IMR-90 (cell line): ENCODE measurements around the gene UGT1A10. TPM values are rescaled to one million over a fixed set of nuclear protein-coding genes. Genes with fewer than 3 reads are reported as not detected.

Experiments used
- ATAC-seq: fragments of 200-7000 bp; cut with Tn5 transposase; 2 replicates; pipeline ENCODE4 v1.9.1; 2020; ENCODE audit warnings: low read depth, mild to moderate bottlenecking, moderate library complexity
- BruUV-seq: library from RNA; stranded (reverse); fragments of 400-500 nt; replicated peaks from 2 replicates; lab custom pipeline; 2021; lab: Mats Ljungman, UMichigan
- CTCF ChIA-PET: fragments of 300-600 bp; formaldehyde crosslinking; extraction: SDS; loops from one replicate; lab custom pipeline; 2021; ENCODE audit warnings: antibody characterized with exemption; lab: Yijun Ruan, JAX
- POLR2A ChIA-PET: fragments of 300-600 bp; sonication (Branson Sonifier 250); formaldehyde crosslinking; loops from one replicate; lab custom pipeline; 2022; ENCODE audit warnings: antibody characterized with exemption; ENCODE audit not compliant: unreplicated experiment; lab: Charles Lee
- DNase-seq: peaks from one replicate; pipeline ENCODE4 v3.0.0; 2013
- H2AFZ ChIP-seq: replicated peaks from 2 replicates; pipeline ENCODE3; 2013; ENCODE audit warnings: low read length, mild to moderate bottlenecking; ENCODE audit not compliant: poor library complexity
- H2AK5ac ChIP-seq: 2 replicates; pipeline ENCODE4 v1.6.1; 2013; ENCODE audit warnings: low read depth, low read length, inconsistent platforms
- H2AK9ac ChIP-seq: replicated peaks from 2 replicates; pipeline ENCODE3; 2013; ENCODE audit warnings: mild to moderate bottlenecking, low read depth, low read length, moderate library complexity; ENCODE audit not compliant: poor library complexity
- H2BK120ac ChIP-seq: 2 replicates; pipeline ENCODE4 v1.6.1; 2013; ENCODE audit warnings: low read depth, low read length, inconsistent platforms
- H2BK15ac ChIP-seq: 3 replicates; pipeline ENCODE4 v1.6.1; 2013; ENCODE audit warnings: low read depth, low read length, inconsistent platforms
- H2BK20ac ChIP-seq: 2 replicates; pipeline ENCODE4 v1.6.1; 2013; ENCODE audit warnings: low read depth, mild to moderate bottlenecking, inconsistent platforms, low read length, moderate library complexity
- H2BK5ac ChIP-seq: 2 replicates; pipeline ENCODE4 v1.6.1; 2013; ENCODE audit warnings: mild to moderate bottlenecking, low read depth, low read length, inconsistent platforms; ENCODE audit not compliant: poor library complexity, severe bottlenecking
- H3K14ac ChIP-seq: replicated peaks from 2 replicates; pipeline ENCODE4 v1.6.1; 2013; ENCODE audit warnings: low read depth, low read length, inconsistent platforms
- H3K18ac ChIP-seq: 2 replicates; pipeline ENCODE4 v1.6.1; 2013; ENCODE audit warnings: low read depth, low read length, control low read depth
- H3K23ac ChIP-seq: 2 replicates; pipeline ENCODE4 v1.6.1; 2013; ENCODE audit warnings: low read depth, low read length, inconsistent platforms
- H3K27ac ChIP-seq: 2 replicates; pipeline ENCODE4 v1.5.1; 2013; ENCODE audit warnings: mild to moderate bottlenecking, control low read depth, low read length; ENCODE audit not compliant: insufficient read depth
- H3K27me3 ChIP-seq: 2 replicates; pipeline ENCODE4 v1.6.1; 2013; ENCODE audit warnings: low read length; ENCODE audit not compliant: control insufficient read depth, insufficient read depth
- H3K36me3 ChIP-seq: 2 replicates; pipeline ENCODE4 v1.6.1; 2013; ENCODE audit warnings: low read length, mixed read lengths; ENCODE audit not compliant: control insufficient read depth, insufficient read depth
- H3K4ac ChIP-seq: 2 replicates; pipeline ENCODE4 v1.6.1; 2013; ENCODE audit warnings: low read depth, low read length, inconsistent platforms
- H3K4me1 ChIP-seq: 2 replicates; pipeline ENCODE4 v1.6.1; 2013; ENCODE audit warnings: low read length, mixed read lengths; ENCODE audit not compliant: control insufficient read depth, insufficient read depth
- H3K4me2 ChIP-seq: 2 replicates; pipeline ENCODE4 v1.6.1; 2013; ENCODE audit warnings: low read depth, mild to moderate bottlenecking, control low read depth, low read length, moderate library complexity
- H3K4me3 ChIP-seq: 2 replicates; pipeline ENCODE4 v1.5.1; 2013; ENCODE audit warnings: low read depth, mild to moderate bottlenecking, control low read depth, low read length, moderate library complexity; ENCODE audit not compliant: insufficient read depth
- H3K56ac ChIP-seq: 2 replicates; pipeline ENCODE4 v1.6.1; 2013; ENCODE audit warnings: low read length, inconsistent platforms; ENCODE audit not compliant: insufficient read depth; ENCODE audit errors: extremely low read depth
- H3K79me1 ChIP-seq, 2 experiments: 2 replicates each; pipeline ENCODE4 v1.6.1; 2013; ENCODE audit warnings: low read length in 2 of 2, inconsistent platforms in 1 of 2, low read depth in 1 of 2
- H3K9ac ChIP-seq: 2 replicates; pipeline ENCODE4 v1.6.1; 2013; ENCODE audit warnings: low read depth, low read length, control low read depth
- H3K9me1 ChIP-seq: 2 replicates; pipeline ENCODE4 v1.6.1; 2013; ENCODE audit warnings: low read length, inconsistent platforms; ENCODE audit not compliant: insufficient read depth
- H3K9me3 ChIP-seq: 2 replicates; pipeline ENCODE4 v1.6.1; 2013; ENCODE audit warnings: low read length; ENCODE audit not compliant: control insufficient read depth, insufficient read depth
- H4K20me1 ChIP-seq: 2 replicates; pipeline ENCODE4 v1.6.1; 2013; ENCODE audit warnings: low read length, inconsistent platforms; ENCODE audit not compliant: insufficient read depth
- H4K5ac ChIP-seq: 2 replicates; pipeline ENCODE4 v1.6.1; 2013; ENCODE audit warnings: mild to moderate bottlenecking, low read depth, low read length, control low read depth
- H4K8ac ChIP-seq, 2 experiments: 2 replicates each; pipeline ENCODE4 v1.6.1; 2013; ENCODE audit warnings: low read depth in 2 of 2, low read length in 2 of 2, control low read depth in 1 of 2, inconsistent platforms in 1 of 2
- H4K91ac ChIP-seq: 2 replicates; pipeline ENCODE4 v1.6.1; 2013; ENCODE audit warnings: low read depth, low read length, inconsistent platforms; ENCODE audit not compliant: insufficient read depth
- CHD1 ChIP-seq: IDR thresholded peaks from 2 replicates; pipeline ENCODE4 v1.6.1; 2012; ENCODE audit warnings: low read depth, low read length, improper control_type of control experiment
- CTCF ChIP-seq: conservative IDR thresholded peaks from 2 replicates; pipeline ENCODE4 v1.5.1; 2012; ENCODE audit warnings: mild to moderate bottlenecking, low read depth, low read length, improper control_type of control experiment
- ELK1 ChIP-seq: fragments of 150-350 bp; IDR thresholded peaks from 2 replicates; pipeline ENCODE4 v1.6.1; 2016; ENCODE audit warnings: low read depth, mild to moderate bottlenecking, low read length, moderate library complexity, borderline replicate concordance
- MAFK ChIP-seq: IDR thresholded peaks from 2 replicates; pipeline ENCODE4 v1.6.1; 2012; ENCODE audit warnings: low read depth, low read length, improper control_type of control experiment
- MXI1 ChIP-seq: IDR thresholded peaks from 2 replicates; pipeline ENCODE4 v1.6.1; 2012; ENCODE audit warnings: low read depth, mild to moderate bottlenecking, low read length, moderate library complexity, borderline replicate concordance
- RAD21 ChIP-seq: IDR thresholded peaks from 2 replicates; pipeline ENCODE4 v1.6.1; 2012; ENCODE audit warnings: low read length, improper control_type of control experiment
- RCOR1 ChIP-seq: IDR thresholded peaks from 2 replicates; pipeline ENCODE4 v1.6.1; 2012; ENCODE audit warnings: mild to moderate bottlenecking, low read length, improper control_type of control experiment; ENCODE audit not compliant: insufficient replicate concordance
- SMC3 ChIP-seq: fragments of 150-350 bp; IDR thresholded peaks from 2 replicates; pipeline ENCODE4 v1.6.1; 2016; ENCODE audit warnings: low read depth, mild to moderate bottlenecking, antibody characterized with exemption, low read length, moderate library complexity
- USF2 ChIP-seq: fragments of 150-350 bp; IDR thresholded peaks from 2 replicates; pipeline ENCODE4 v1.6.1; 2017; ENCODE audit warnings: mild to moderate bottlenecking, antibody characterized with exemption, low read length, low read depth
- WGBS, 2 experiments: methylation state at CpG; one replicate each; pipeline versions ENCODE4 v1.1.5 to v1.1.7; 2013; ENCODE audit warnings: missing lambda C conversion rate in 2 of 2; ENCODE audit not compliant: insufficient read length in 1 of 2; ENCODE audit errors: extremely low coverage in 2 of 2; 5-methylcytosine and 5-hydroxymethylcytosine counted together
- dilution Hi-C: fragments of 300-500 bp; cut with HindIII; formaldehyde crosslinking; loops from one replicate; pipeline ENCODE4 v1.14.3; 2018; ENCODE audit warnings: low sequenced_read_pairs; ENCODE audit not compliant: unreplicated experiment
- in situ Hi-C: fragments of 300-500 bp; cut with MboI; formaldehyde crosslinking; loops from 3 replicates; pipeline ENCODE4 v1.14.3; 2019; ENCODE audit warnings: low sequenced_read_pairs, inconsistent platforms, mixed read lengths
- intact Hi-C: fragments of 100-400 bp; cut with micrococcal nuclease; formaldehyde crosslinking; loops from 2 replicates; pipeline ENCODE4 v1.10.0; 2022
- polyA plus RNA-seq, 3 experiments: library from polyadenylated mRNA; depleted of rRNA; stranded (reverse); fragments of >200 nt; gene quantifications; 2 replicates each; pipeline ENCODE4 v1.2.3, GENCODE V29; 2012; ENCODE audit warnings: low replicate concordance in 1 of 3
- total RNA-seq: library from RNA; depleted of rRNA; stranded (reverse); fragments of >200 nt; gene quantifications from 2 replicates; pipeline ENCODE4 v1.2.3, GENCODE V29; 2012

Gene UGT1A10
- total and polyA plus RNA-seq, 2 of the 4 experiments (the other 2 are of a cell fraction): not detected

GRCh38 chr2:233799087-233799665 is 162.9 kb downstream of the UGT1A10 start:
- in situ Hi-C loops: no loop called here
- no peaks in the 10 kb centered on the region for H3K4me1 ChIP-seq
- dilution Hi-C loops: no loop called here
- no peak overlapping the region for H4K5ac ChIP-seq
- H4K91ac ChIP-seq: no peak overlapping the region
- POLR2A ChIA-PET: no interaction called here
- H3K23ac ChIP-seq: no peak overlapping the region
- H2AFZ ChIP-seq: no peak overlapping the region
- no peak overlapping the region for H3K18ac ChIP-seq
- H3K4me2 ChIP-seq: no peak overlapping the region
- H2BK5ac ChIP-seq: no peak overlapping the region
- TF ChIP-seq MXI1: no peak
- TF ChIP-seq MAFK: no peak
- no peak for TF ChIP-seq CTCF
- TF ChIP-seq CHD1: no peak
- TF ChIP-seq RAD21: no peak
- TF ChIP-seq ELK1: no peak
- no peak for TF ChIP-seq RCOR1
- no peak for TF ChIP-seq USF2
- no peak for TF ChIP-seq SMC3
- H3K27me3 ChIP-seq: peaks cover 16% of the 10 kb centered on the region
- no peaks in the 10 kb centered on the region; the same call in 1 of the 2 replicates for H3K9me3 ChIP-seq
- no peak overlapping the region for H4K8ac ChIP-seq
- no peak overlapping the region for H3K56ac ChIP-seq
- no peaks in the 10 kb centered on the region for H3K79me1 ChIP-seq
- no peak for ATAC-seq
- no peaks in the 10 kb centered on the region for H3K36me3 ChIP-seq
- no TSS peak for BruUV-seq
- CTCF ChIA-PET: no interaction called here
- WGBS, 2 experiments: 80% methylated on average over 1 of the region's 7 CpGs; no CpG with 5 or more reads in 1 of the 2 experiments
- no peak overlapping the region for H2AK5ac ChIP-seq
- H3K14ac ChIP-seq: no peak overlapping the region
- H2AK9ac ChIP-seq: no peak overlapping the region
- H2BK20ac ChIP-seq: no peak overlapping the region
- no peaks in the 10 kb centered on the region for H4K20me1 ChIP-seq
- H3K27ac ChIP-seq: no peak overlapping the region
- no peak overlapping the region for H2BK15ac ChIP-seq
- H3K4ac ChIP-seq: no peak overlapping the region
- no peaks in the 10 kb centered on the region for H3K9me1 ChIP-seq
- no peak for DNase-seq
- H3K4me3 ChIP-seq: no peak overlapping the region
- no peak overlapping the region for H2BK120ac ChIP-seq
- intact Hi-C loops: no loop called here
- no peak overlapping the region for H3K9ac ChIP-seq
